ENCODE results near the gene RGS10. TPM values are rescaled to one million over a fixed set of nuclear protein-coding genes. Genes with fewer than 3 reads are reported as not detected.
"Not testable (repeated sequence)": the region's sequence is repeated elsewhere in the genome, so short reads cannot be mapped to it uniquely, and the experiment has no call there.

Gene RGS10
- total RNA-seq, 1 donor from 2014 or later: 42.7 TPM

DNA sequence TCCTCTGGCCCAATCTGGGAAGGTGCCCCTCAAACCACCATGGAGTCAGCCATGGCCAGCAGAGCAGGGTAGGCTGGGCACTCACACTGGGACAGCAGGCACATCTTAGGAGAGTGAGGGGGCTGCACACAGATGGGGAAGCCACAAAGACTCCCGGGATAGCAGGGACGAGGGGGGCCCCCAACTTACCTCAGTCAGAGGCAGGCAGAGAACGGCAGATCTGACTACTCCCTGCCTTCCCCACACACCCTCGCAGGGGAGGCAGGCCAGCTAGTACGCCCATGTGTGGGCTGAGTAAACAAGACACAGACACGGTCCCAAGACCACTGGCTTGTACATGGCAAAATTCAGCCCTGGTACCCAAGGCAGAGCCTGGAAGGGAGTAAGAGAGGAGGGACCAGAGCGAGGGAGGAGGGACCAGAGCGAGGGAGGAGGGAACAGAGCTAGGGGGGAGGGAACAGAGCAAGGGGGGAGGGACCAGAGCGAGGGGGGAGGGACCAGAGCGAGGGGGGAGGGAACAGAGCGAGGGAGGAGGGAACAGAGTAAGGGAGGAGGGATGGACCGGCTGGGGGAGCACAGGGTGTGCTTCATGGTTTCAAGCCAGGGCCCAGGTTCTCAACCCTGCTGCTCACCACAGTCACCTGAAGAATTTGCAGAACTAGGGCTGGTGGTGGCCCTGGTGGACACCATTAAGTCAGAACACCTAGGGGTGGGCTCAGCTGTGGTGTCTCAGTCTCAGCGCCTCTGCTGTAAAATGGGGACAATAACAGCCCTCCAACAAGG is 73.8 kb downstream of the RGS10 start:
- DNase-seq (ENCODE audit: low spot score): no peak

DNA sequence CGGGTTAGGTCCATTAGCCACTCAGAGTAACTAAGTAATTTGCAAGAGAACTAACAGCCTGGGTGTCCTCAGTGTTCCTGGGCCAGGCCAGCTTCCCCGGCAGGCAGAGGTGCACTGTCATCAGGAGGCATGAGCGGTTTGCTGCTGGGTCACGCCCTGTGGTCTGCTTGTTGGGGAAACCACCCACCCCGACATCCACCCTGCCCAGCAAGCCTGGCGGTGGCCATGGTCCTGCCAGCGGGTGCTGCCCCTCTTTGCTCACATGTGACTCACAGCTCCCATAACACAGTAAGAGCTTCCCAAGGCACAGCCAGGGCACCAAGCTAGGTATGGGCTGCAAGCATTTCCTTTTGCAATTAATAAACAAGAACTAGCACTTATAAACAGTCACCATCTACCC is 75.9 kb downstream of the RGS10 start:
- DNase-seq (ENCODE audit: low spot score): no peak

DNA sequence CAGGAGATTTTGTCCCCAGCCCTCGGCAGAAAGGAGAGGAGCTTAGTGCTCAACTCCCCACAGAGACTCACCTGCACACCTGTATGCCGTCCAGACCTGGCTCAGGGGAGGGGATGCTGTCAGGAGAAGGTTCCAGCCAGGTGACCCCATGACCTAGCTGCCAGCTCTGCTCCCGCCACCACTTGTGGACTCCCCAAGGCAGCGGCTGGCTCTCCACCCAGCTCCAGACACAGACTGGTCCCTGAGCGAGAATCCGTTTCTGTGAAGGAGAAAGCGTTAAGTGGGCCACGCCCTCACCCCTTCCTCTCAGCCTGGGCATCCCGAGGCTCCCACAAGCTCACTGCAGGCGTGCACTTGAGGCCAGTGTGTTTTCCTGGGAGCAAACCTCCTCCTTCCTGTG is 76.4 kb downstream of the RGS10 start:
- no peak for DNase-seq (ENCODE audit: low spot score)

DNA sequence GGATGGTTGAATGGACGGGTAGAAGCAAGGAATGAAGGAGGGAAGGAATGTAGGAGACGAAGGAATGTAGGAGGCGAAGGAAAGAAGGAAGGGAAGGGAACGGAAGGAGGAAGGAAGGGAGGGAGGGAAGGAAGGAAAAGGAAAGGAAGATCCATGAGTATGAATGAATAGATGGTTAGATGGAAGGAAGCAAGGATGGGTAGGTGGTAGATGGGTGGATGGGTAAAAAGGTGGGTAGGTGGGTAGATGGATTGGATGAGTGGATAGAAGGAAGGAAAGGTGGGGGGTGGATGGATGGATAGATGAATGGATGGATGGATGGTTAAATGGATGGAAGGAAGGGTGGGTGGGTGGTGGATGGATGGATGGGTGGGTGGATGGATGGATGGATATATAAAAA is 77.4 kb downstream of the RGS10 start:
- DNase-seq (ENCODE audit: low spot score): no peak

DNA sequence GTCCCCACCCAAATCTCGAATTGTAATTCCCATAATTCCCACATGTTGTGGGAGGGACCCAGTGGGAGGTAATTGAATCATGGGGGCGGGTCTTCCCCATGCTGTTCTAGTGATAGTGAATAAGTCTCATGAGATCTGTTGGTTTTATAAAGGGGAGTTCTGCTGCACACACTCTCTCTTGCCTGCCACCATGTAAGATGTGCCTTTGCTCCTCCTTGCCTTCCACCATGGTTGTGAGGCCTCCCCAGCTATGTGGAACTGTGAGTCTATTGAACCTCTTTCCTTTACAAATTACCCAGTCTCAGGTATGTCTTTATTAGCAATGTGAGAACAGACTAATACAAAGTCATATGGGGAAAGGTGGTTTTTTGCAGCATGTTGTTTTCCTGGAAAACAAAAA is 79.3 kb downstream of the RGS10 start:
- DNase-seq (ENCODE audit: low spot score): not testable (repeated sequence)

DNA sequence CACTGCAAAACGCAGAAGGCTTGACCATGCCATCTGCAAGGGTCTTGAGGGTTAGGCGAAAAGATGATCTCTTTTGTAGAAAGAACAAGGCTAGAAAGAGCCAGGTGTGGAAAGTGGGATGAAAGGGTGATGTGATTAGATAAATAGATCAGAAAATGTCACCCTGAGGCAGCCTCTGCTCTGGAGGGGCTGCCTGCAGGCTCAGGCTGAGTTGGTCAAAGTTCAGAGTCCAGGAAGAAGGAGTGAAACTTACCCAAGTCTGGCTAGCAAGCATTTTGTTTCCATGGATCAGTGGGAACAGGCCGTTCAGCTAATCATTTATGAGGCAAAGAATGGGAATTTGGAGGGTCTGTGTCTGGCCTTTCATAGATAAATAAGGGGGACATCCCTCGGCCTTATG is 79.7 kb downstream of the RGS10 start:
- DNase-seq (ENCODE audit: low spot score): no peak

DNA sequence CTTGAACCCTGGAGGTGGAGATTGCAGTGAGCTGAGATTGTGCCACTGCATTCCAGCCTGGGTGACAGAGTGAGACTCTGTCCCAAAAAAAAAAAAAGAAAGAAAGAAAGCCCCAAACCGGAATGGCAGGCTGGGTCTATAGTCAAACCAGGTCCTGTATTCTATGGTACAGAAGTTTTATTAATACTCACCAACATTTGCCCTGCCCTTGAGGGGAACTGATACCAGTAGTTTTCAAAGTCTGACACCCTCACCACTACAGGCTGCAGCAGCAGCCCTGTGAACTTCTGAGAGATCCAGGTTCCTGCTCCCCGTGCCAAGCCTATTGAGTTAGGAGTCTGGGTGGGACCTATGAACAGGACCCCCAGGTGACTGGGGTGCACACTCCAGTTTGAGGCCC is 80.6 kb downstream of the RGS10 start:
- DNase-seq (ENCODE audit: low spot score): no peak

DNA sequence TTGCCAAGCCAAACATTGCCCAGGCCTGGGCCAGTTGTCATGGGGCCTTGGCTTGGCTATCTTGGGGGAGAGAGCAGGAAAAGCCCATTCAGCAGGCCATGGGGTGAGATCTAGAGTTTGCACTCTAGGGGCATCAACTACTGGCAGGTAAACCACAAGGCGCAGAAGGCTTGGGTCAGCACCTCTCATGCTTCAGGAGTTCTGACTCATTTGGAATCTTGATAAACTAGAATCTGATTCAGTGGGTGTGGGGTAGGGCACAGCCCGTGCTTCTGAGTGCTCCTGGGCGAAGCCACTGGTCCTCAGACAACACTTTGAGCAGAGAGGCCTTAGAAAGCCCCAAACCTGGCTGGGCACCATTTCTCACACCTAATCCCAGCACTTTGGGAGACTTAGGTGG is 81.1 kb downstream of the RGS10 start:
- no peak for DNase-seq (ENCODE audit: low spot score)

DNA sequence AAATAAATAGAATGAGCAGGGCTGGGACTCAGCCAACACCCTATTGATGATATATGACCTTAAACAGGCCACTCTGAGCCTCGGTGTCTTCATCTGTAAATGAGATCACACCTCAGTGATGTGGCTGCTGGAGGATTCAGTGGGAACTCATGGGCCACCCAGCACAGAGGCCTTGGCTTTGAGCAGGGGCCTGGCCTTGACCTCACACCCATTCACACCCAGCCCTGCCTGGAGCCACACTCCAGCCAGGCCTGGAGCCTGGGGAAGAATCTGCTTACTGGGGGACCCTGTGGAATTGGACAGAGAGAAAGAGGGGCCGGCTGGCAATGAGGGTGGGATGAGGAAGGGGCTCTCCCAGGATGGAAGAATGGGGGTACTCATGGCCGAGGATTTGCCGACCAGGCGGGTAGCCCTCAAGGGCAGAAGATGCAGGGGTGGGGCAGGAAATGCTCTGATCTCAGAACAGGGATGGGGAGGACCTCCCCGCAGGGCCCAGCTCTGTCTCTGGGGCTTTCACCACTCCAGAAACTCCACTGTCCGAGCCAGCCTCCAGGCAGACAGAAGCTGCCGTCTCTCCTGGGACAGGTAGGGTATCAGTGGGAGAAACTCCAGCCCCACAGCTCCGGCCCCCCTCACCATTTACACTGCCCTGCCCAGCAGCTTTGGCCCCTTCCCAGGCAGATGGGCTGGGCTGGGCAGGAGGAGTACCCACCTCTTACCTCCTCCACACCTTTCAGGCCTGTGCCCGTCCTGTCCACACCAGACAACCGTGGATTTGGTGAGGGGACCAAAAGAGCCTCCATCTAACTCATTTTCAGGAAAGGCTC is 81.9 kb downstream of the RGS10 start:
- no peak for DNase-seq (ENCODE audit: low spot score)

DNA sequence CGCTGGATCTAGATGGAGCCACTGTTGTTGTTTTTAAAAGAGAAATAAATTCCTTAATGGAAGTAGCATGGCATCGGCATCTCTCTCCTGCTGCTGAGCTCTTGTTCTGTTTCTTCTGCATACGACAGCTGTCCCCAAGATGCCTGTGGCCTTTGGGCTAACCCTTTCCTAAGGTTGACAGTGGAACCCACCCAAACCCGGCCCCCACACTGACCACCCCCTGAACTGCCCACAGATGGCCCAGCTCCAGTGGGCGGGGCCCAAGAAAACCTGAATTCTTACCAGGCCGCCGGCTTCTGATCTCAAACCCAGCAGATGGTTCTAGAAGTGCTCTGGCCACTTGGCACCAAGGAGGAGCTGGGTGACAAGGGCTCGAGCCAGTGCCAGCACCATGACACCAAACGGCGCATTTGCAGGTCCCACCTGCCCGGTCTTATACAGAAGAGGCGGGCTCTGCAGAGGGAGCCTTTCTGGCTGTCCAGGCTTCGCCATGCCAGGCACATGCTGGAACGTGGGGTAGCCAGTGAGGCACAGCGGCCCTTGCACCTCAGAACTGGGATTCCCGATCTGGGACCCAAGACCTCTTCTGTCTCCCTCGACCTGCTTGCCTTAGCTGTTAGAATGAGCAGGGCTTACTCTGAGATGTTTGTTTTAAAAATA is 82.7 kb downstream of the RGS10 start:
- DNase-seq (ENCODE audit: low spot score): no peak

DNA sequence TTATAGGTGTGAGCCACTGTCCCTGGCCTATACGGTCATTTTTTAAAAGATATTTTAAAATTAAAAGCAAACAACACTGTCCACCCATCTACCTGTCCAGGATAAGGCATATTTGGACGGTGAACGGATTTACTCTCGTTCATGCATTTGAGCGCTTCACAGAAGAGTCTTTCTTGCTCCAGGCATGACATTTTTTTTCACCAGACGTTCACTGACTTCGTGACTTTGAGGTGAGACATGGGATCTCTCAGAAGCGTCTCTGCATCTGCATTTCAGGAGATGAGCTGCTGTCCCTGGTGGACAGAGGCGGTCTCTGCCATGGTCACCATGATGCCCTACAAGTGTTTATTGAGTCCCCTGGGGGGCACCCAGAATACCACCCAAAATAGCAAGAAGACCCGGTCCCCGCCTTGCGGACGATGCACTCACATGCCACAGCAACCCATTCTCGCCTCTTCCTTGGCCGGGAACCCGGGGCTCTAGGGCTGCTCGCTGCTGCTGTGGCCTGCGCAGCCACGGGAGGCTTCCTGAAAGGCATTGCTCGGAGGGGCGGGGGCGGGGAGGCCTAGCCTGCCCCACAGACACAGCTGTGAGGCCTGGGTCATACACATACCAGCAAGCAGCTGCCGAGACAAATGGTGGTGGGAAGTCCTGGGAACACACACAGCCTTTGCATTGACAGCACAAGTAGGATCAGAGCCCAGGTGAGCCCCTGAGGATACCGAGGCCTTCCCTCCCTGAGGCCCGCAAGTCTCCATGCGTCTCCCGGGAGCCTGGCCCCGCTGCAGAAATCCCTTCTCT is 84.4 kb downstream of the RGS10 start:
- no peak for DNase-seq (ENCODE audit: low spot score)

DNA sequence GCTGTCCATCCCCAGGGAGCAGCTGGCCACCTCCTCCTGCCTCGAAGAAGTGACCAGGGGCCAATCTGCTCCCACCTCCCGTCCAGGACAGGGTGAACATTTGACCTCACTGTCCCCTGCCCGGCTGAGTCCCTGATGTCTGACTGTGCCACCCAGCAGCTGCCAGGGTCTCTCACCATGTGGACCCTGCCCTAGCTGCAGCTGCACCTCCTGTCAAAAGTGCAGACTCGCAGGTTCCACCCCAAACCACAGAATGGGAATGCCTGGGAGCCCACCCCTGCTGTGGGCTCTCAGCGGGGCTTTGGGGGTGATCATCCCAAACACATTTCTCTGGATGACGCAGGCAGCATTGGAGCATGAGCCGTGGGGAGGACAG is 86.1 kb downstream of the RGS10 start:
- DNase-seq (ENCODE audit: low spot score): no peak

DNA sequence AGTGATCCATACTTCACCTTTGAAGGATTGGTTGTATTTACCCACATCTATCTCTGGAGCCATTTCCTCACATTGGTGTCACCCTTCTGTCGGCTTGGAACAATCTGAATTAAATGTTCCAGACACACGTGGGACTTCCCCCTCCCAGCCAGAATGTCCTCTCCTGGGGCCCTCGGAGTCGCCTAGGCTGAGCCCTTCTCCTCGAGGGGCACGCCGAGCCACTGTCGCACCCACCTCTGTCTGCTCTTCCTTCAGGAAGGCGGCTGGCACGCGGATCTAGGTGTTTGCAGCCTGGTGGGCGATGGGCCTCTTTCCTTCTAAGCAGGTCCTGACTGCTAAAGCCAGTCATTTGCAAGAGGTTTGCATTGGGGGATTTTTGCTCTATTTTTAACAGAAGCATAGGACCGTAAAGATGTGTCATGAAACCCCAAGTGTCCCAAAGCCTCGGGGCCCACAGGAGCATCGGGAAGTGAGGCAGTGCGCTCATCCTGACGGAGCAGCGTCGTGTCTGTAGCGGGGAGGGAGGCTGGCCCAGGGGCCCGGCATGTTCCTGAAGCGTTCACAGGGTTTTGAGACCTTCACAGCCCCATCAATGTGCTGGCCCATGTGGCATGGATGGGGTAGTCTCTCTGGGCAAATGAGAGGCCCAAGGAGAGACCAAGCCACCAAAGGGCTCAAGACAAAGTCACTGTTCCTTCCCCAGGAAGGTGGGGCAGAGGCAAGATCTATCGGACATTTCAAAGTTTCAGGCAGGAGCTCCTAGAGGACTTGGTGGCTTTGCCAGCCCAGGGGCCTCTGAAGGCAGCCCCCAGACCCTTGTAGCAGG is 86.7 kb downstream of the RGS10 start:
- DNase-seq (ENCODE audit: low spot score): no peak

DNA sequence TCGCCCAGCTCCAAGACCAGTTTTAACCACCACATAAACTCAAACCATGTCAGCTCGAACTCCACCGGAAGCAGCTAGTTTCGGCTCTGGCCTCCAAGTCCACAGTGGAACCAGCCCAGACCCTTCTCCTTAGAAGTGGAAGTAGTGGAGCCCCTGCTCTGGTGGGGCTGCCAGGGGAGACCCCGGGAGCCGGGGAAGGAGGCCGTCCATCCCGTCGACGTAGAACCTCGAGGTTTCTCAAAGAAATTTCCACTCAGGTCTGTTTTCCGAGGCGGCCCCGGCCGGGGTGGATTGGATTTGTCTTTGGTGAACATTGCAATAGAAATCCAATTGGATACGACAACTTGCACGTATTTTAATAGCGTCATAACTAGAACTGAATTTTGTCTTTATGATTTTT is 87.5 kb downstream of the RGS10 start:
- no peak for DNase-seq (ENCODE audit: low spot score)

DNA sequence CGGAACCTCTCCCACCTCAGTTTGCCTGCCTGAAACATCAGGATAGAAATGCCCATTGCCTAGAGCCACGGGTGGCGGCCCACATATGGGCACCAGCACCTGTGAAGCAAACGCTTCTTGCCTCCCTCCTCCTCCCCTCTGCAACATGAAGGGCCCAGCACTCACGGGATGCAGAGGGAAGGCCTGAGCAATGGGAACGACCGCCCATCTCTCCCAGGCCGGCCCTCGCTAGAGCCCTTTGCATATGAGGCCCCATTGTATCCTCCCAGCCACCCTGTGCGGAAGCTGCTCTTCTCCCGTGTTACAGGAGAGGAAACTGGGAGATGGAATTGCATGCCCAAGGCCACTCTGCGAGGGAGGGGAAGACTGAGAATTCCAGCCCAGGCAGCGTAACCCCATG is 88.2 kb downstream of the RGS10 start:
- no peak for DNase-seq (ENCODE audit: low spot score)

DNA sequence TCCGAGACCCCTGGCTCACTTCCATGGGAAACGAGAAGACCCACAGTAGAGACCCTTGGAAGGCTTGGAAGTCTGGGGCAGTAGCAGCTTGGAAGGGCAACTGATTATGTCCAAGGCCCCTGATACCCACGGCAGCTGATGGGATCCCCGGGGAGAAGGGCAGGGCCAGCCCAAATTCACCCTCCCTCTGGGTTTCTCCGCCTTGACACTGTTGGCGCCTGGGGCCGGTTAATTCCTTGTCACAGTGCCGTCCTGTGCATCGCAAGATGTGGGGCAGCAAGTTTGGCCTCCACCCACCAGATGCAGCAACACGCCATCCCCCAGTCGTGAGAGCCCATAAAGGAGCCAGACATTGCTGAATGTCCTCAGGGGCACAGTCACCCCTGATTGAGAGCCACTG is 89.2 kb downstream of the RGS10 start:
- DNase-seq (ENCODE audit: low spot score): no peak

DNA sequence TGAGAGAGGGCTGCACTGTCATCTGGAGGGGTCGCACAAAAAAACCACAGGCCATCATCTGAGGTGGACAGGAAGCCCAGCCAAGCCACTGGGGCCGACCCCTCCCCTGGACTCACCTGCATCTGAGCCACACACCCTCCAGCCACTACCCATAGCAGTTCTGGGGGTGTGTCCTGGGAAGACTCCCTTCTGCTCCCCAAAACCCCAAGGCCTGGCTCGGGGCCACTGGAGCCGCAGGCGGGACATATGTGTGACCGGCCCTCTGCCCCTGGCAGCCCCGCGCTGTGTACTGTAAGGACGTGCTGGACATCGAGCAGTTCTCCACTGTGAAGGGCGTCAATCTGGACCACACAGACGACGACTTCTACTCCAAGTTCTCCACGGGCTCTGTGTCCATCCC is 90.1 kb downstream of the RGS10 start:
- DNase-seq (ENCODE audit: low spot score): no peak

DNA sequence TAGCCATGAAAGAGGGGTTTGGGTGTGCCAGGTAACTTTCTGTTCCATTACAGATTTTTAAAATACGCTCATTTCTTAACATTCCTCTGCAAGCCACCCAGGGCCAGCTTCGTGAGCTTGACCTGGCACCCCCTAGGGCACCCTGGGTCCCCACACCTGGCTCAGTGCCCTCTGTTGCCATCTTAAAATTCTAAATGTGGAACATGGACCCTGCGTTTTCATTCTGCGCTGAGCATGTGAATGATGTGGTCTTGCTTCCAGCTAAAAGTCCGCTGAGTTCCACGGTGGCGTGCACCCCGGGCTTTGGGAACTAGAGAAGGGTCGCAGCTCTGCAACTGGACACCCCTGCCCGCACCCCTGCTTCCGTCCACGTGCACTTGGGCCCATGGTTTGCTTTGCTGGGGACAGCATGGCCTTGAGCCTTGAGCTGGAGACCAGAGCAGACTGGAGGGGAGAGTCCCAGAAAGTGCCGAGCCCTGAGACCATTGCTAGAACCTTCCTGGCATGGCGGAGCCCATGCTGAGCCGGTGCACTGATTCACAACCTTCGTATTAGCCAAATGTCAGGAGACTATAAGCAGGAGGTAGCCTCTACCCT is 91.1 kb downstream of the RGS10 start:
- no peak for DNase-seq (ENCODE audit: low spot score)

DNA sequence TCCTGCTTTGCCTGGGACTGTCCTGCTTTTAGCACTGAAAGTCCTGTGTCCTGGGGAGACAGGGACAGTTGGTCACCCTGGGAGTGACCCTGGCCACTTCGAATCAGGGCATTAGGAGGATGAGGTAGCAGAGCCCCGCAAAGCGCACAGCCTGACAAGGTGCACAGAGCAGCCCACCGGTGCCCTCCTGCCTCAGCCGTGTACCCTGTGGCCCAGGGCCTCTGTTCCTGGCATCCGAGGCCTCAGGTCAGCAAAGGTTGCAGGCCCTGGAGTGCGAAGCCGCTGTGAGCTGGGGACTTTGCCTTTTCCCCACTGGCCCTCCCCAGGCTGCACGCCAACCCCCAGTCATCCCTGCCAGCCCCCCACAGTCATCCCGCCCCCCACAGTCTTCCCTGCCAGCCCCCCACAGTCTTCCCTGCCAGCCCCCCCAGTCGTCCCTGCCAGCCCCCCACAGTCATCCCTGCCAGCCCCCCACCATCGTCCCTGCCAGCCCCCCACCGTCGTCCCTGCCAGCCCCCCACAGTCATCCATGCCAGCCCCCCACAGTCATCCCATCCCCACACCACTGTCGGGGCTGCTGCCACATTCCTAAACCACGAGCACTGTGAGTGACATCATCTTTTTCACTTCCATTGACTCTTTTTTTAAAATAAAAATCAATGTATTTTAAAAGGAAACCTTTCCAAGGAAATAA is 91.8 kb downstream of the RGS10 start:
- no peak for DNase-seq (ENCODE audit: low spot score)
